ENCODE data around the gene ABAT. TPM values are rescaled to one million over a fixed set of nuclear protein-coding genes. Genes with fewer than 3 reads are reported as not detected.

ABAT gene
- total RNA-seq, 3 donors from 2014 or later = 12.1 to 25.5 (median 16.5) TPM

DNA sequence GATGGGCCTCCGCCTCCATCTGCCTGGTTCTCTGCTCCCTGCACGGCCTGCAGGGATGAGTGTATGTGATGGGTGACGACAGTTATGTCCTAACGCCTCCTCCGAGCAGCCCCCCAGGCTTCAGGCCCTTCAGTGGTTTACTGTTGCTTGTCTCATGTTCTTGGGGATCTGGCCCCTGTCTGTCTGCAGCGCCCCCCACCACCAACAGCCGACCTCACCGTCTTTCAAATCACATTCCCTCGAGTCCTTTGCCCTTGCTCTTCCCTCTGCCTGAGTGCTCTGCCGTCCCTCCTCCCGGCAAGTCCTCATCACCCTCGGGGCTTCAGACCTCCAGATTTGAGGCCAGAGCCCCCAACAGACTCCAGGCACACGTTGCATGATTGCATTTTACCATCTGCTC, 34.7 kb upstream of the ABAT start:
- TF ChIP-seq CTCF (IDR thresholded peaks at IDR 0.05) = no peak
- no peaks in the 10 kb centered on the region for H3K4me1 ChIP-seq (ENCODE audit: low read depth)
- H3K36me3 ChIP-seq (ENCODE audit: low read depth) = peaks cover 5% of the 10 kb centered on the region
- H3K9me3 ChIP-seq = no peaks in the 10 kb centered on the region
- ATAC-seq = no peak
- DNase-seq = no peak
- no peak overlapping the region for H3K4me3 ChIP-seq
- intact Hi-C loops (cut with DNase I, micrococcal nuclease) = no loop called here

DNA sequence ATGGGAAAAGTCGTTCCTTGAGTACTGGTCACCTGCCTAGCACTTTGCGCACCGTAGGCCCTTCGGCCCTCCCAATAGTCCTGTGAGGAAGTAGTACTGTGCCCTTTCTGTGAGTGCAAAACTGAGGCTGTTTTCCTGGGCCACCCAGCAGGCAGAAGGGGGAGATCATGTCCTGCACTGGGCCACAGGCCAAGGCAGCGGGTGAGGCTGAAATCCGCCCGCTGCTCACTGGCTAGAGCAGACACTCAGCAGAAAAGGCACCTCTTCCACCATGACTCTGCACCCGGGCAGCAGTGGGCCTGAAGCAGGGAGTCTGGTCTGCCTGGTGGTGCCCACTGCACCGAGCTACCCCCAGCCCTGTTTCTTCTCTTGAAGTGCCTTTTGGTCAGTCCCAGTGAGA, 32.7 kb upstream of the ABAT start:
- Histone ChIP-seq H3K9me3 (no peaks in the 10 kb centered on the region), H3K4me1 (ENCODE audit: low read depth) (no peaks in the 10 kb centered on the region), H3K4me3 (no peak overlapping the region), H3K36me3 (ENCODE audit: low read depth) (peaks cover 8% of the 10 kb centered on the region)
- DNase-seq (no peak), ATAC-seq (no peak)
- no peak for TF ChIP-seq CTCF (IDR thresholded peaks at IDR 0.05)
- intact Hi-C loops (cut with DNase I, micrococcal nuclease) = no loop called here

DNA sequence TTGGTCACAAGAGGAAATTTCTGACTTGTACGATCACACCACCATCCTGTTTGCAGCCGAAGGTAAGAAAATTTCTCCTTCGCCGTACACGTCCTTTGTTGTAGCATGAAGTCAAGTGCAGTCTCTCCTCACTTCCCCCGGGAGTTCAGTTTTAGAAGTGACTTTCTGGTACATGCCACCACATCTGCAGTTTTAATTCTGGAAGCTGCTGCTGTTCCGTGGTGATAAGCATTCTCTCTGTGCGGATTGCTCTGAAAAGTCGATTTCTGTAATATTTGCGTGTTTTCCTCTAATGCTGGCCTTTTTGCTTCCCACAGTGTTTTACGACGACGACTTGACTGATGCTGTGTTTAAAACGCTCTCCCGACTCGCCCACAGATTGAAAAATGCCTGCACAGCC, 32.3 kb upstream of the ABAT start:
- no peak for TF ChIP-seq CTCF (IDR thresholded peaks at IDR 0.05)
- H3K36me3 ChIP-seq (ENCODE audit: low read depth) = peaks cover 8% of the 10 kb centered on the region

GRCh38 chr16:8644211-8645140, 29.9 kb upstream of the ABAT start:
- ATAC-seq (peak; percentile 60), DNase-seq (peak in 2 of 3 donors; percentile 24 to 61)
- H3K4me1 ChIP-seq (ENCODE audit: low read depth) = no peaks in the 10 kb centered on the region
- TF ChIP-seq CTCF (IDR thresholded peaks at IDR 0.05) = no peak
- H3K9me3 ChIP-seq = no peaks in the 10 kb centered on the region
- H3K4me3 ChIP-seq = no peak overlapping the region
- intact Hi-C loops (cut with DNase I, micrococcal nuclease) = no loop called here
- H3K36me3 ChIP-seq (ENCODE audit: low read depth) = peaks cover 12% of the 10 kb centered on the region

More for the DNA sequence above, 32.3 kb upstream of the ABAT start:
- no peak for ATAC-seq
- intact Hi-C loops (cut with DNase I, micrococcal nuclease) = no loop called here
- no peaks in the 10 kb centered on the region for H3K9me3 ChIP-seq
- DNase-seq = no peak
- no peak overlapping the region for H3K4me3 ChIP-seq
- H3K4me1 ChIP-seq (ENCODE audit: low read depth) = no peaks in the 10 kb centered on the region

- no peak for ATAC-seq
- H3K36me3 ChIP-seq (ENCODE audit: low read depth) = peaks cover 12% of the 10 kb centered on the region
- no peaks in the 10 kb centered on the region for H3K9me3 ChIP-seq
Observed at GRCh38 chr16:8645141-8645521, 29.3 kb upstream of the ABAT start.

More at GRCh38 chr16:8645141-8645521, 29.3 kb upstream of the ABAT start:
- DNase-seq = no peak
- no peak for TF ChIP-seq CTCF (IDR thresholded peaks at IDR 0.05)
- Histone ChIP-seq H3K4me1 (ENCODE audit: low read depth) (no peaks in the 10 kb centered on the region), H3K4me3 (no peak overlapping the region)
- intact Hi-C loops (cut with DNase I, micrococcal nuclease) = no loop called here
